Trophoblast cell (in vitro differentiated cells and primary cell): ENCODE data around the gene CD1C.

ENCODE experiments used
- DNase-seq, 2 donors: peaks; one replicate each; pipeline ENCODE4 v3.0.0-alpha.2; 2016
- H2AFZ ChIP-seq: 2 replicates; pipeline ENCODE4 v1.6.1; 2013; ENCODE audit warnings: low read length, moderate library complexity, mild to moderate bottlenecking; ENCODE audit not compliant: insufficient read depth, poor library complexity
- H2AK5ac ChIP-seq: 2 replicates; pipeline ENCODE4 v1.6.1; 2013; ENCODE audit warnings: mild to moderate bottlenecking, low read length
- H2BK120ac ChIP-seq: 2 replicates; pipeline ENCODE4 v1.6.1; 2013; ENCODE audit warnings: low read length, mild to moderate bottlenecking, moderate library complexity; ENCODE audit not compliant: insufficient read depth, poor library complexity
- H2BK12ac ChIP-seq: 2 replicates; pipeline ENCODE4 v1.6.1; 2013; ENCODE audit warnings: mild to moderate bottlenecking, low read length, moderate library complexity
- H2BK5ac ChIP-seq: 2 replicates; pipeline ENCODE4 v1.6.1; 2013; ENCODE audit warnings: low read length, low read depth, moderate library complexity, mild to moderate bottlenecking; ENCODE audit not compliant: poor library complexity
- H3K14ac ChIP-seq: 2 replicates; pipeline ENCODE4 v1.6.1; 2013; ENCODE audit warnings: mild to moderate bottlenecking, low read length
- H3K18ac ChIP-seq: 2 replicates; pipeline ENCODE4 v1.6.1; 2013; ENCODE audit warnings: mild to moderate bottlenecking, low read length
- H3K23ac ChIP-seq: 2 replicates; pipeline ENCODE4 v1.6.1; 2013; ENCODE audit warnings: low read length
- H3K27ac ChIP-seq: 2 replicates; pipeline ENCODE4 v1.5.1; 2013; ENCODE audit warnings: low read depth, mild to moderate bottlenecking, inconsistent platforms, low read length, moderate library complexity
- H3K27me3 ChIP-seq: 2 replicates; pipeline ENCODE4 v1.6.1; 2013; ENCODE audit warnings: inconsistent platforms, mild to moderate bottlenecking, low read length, moderate library complexity; ENCODE audit not compliant: insufficient read depth
- H3K36me3 ChIP-seq, 2 experiments: 1 replicate in 1 of 2; 2 replicates in 1 of 2; pipeline ENCODE4 v1.6.1; 2013; ENCODE audit warnings: low read length in 2 of 2, mild to moderate bottlenecking in 2 of 2, moderate library complexity in 1 of 2; ENCODE audit not compliant: insufficient read depth in 2 of 2, control insufficient read depth in 1 of 2
- H3K4ac ChIP-seq: 2 replicates; pipeline ENCODE4 v1.6.1; 2013; ENCODE audit warnings: low read depth, mild to moderate bottlenecking, low read length, moderate library complexity
- H3K4me1 ChIP-seq, 2 experiments: 1 replicate in 1 of 2; 2 replicates in 1 of 2; pipeline ENCODE4 v1.6.1; 2013; ENCODE audit warnings: low read length in 2 of 2, mild to moderate bottlenecking in 2 of 2, moderate library complexity in 1 of 2; ENCODE audit not compliant: insufficient read depth in 2 of 2, control insufficient read depth in 1 of 2
- H3K4me2 ChIP-seq: 2 replicates; pipeline ENCODE4 v1.6.1; 2013; ENCODE audit warnings: inconsistent platforms, mild to moderate bottlenecking, low read length, moderate library complexity
- H3K4me3 ChIP-seq: 2 replicates; pipeline ENCODE4 v1.5.1; 2013; ENCODE audit warnings: mild to moderate bottlenecking, low read depth, low read length, inconsistent platforms
- H3K79me1 ChIP-seq: one replicate; pipeline ENCODE4 v1.6.1; 2013; ENCODE audit warnings: low read length
- H3K79me2 ChIP-seq: 2 replicates; pipeline ENCODE4 v1.6.1; 2013; ENCODE audit warnings: low read length, mild to moderate bottlenecking; ENCODE audit not compliant: control insufficient read depth, insufficient read depth, poor library complexity
- H3K9ac ChIP-seq: 2 replicates; pipeline ENCODE4 v1.6.1; 2013; ENCODE audit warnings: mild to moderate bottlenecking, low read length
- H3K9me3 ChIP-seq: 2 replicates; pipeline ENCODE4 v1.6.1; 2013; ENCODE audit warnings: low read depth, mild to moderate bottlenecking, control low read depth, inconsistent platforms, low read length; ENCODE audit not compliant: insufficient read depth
- H4K12ac ChIP-seq: 2 replicates; pipeline ENCODE4 v1.6.1; 2013; ENCODE audit warnings: low read depth, mild to moderate bottlenecking, low read length, moderate library complexity
- H4K8ac ChIP-seq: 2 replicates; pipeline ENCODE4 v1.6.1; 2013; ENCODE audit warnings: low read depth, mild to moderate bottlenecking, low read length, moderate library complexity
- H4K91ac ChIP-seq: one replicate; pipeline ENCODE4 v1.6.1; 2013; ENCODE audit warnings: low read depth, mild to moderate bottlenecking, low read length, moderate library complexity
- WGBS: extraction: QIAGEN DNeasy Blood & Tissue Kit; methylation state at CpG from one replicate; pipeline ENCODE4 v1.1.7; 2013; ENCODE audit warnings: missing lambda C conversion rate; ENCODE audit not compliant: insufficient read length, insufficient coverage; ENCODE audit errors: extremely low coverage; 5-methylcytosine and 5-hydroxymethylcytosine counted together

The CD1C gene

DNA sequence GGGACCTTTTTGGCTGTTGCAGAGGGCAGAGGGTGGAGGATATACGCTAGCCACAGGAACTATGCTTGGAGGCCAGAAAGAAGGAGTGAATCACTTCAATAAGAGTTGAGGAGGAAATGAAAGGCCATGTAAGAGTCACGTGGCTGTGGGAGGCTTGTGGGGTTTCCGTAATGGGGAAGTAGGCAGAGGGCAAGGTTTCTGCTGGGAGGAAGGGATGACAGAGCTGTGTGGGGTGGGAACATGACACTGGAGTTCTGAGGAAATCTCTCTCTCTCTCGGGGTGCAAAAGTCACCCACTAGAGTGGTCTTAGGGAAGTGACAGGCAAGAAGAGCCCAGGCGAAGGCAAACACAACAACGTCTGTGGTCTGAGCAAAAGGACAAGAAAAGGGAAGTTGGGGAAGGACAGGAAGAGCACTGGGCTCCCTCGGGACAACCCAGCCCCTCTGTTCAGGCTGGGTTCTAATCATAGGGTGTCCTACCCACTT, 3.9 kb upstream of the CD1C start:
- no peak overlapping the region for H3K4me2 ChIP-seq
- WGBS = no CpG with 5 or more reads among the region's 7 CpGs
- no peaks in the 10 kb centered on the region for H3K27me3 ChIP-seq
- no peak overlapping the region for H2BK120ac ChIP-seq
- H2BK12ac ChIP-seq = no peak overlapping the region
- H3K4ac ChIP-seq = no peak overlapping the region
- no peak overlapping the region for H3K23ac ChIP-seq
- H4K8ac ChIP-seq = no peak overlapping the region
- H2AFZ ChIP-seq = no peak overlapping the region
- H3K79me1 ChIP-seq = no peaks in the 10 kb centered on the region
- no peak overlapping the region for H2BK5ac ChIP-seq
- H3K27ac ChIP-seq = no peak overlapping the region
- no peak overlapping the region for H3K4me3 ChIP-seq
- H3K79me2 ChIP-seq = no peaks in the 10 kb centered on the region
- no peaks in the 10 kb centered on the region for H3K36me3 ChIP-seq
- H4K91ac ChIP-seq = no peak overlapping the region
- no peak overlapping the region for H2AK5ac ChIP-seq
- H3K4me1 ChIP-seq = no peaks in the 10 kb centered on the region
- peak overlapping the region; percentile 7 for H3K9ac ChIP-seq
- H3K9me3 ChIP-seq = peaks cover 3% of the 10 kb centered on the region
- no peak overlapping the region for H3K14ac ChIP-seq
- no peak overlapping the region for H3K18ac ChIP-seq
- H4K12ac ChIP-seq = no peak overlapping the region
- peak; percentile 28 to 46 for DNase-seq

GRCh38 chr1:158286487-158286886, 3.2 kb upstream of the CD1C start:
- no peaks in the 10 kb centered on the region for H3K4me1 ChIP-seq
- no peak overlapping the region for H4K12ac ChIP-seq

GRCh38 chr1:158286941-158287346, 2.8 kb upstream of the CD1C start:
- no peaks in the 10 kb centered on the region for H3K4me1 ChIP-seq
- no peak overlapping the region for H2BK5ac ChIP-seq
- no peak for DNase-seq

More at GRCh38 chr1:158286487-158286886, 3.2 kb upstream of the CD1C start:
- H3K4me3 ChIP-seq = no peak overlapping the region
- no peak overlapping the region for H3K27ac ChIP-seq
- H3K9me3 ChIP-seq = peaks cover 3% of the 10 kb centered on the region
- no peak overlapping the region for H2BK12ac ChIP-seq
- WGBS = no CpG with 5 or more reads among the region's 4 CpGs
- H3K23ac ChIP-seq = no peak overlapping the region
- no peak overlapping the region for H3K4ac ChIP-seq
- no peaks in the 10 kb centered on the region for H3K79me1 ChIP-seq
- no peak overlapping the region for H2AK5ac ChIP-seq
- H3K9ac ChIP-seq = no peak overlapping the region
- H3K27me3 ChIP-seq = no peaks in the 10 kb centered on the region
- H2BK5ac ChIP-seq = no peak overlapping the region
- DNase-seq = no peak
- H3K36me3 ChIP-seq = no peaks in the 10 kb centered on the region
- H2AFZ ChIP-seq = no peak overlapping the region
- H3K18ac ChIP-seq = no peak overlapping the region
- H2BK120ac ChIP-seq = no peak overlapping the region
- H3K79me2 ChIP-seq = no peaks in the 10 kb centered on the region
- no peak overlapping the region for H4K8ac ChIP-seq
- H3K4me2 ChIP-seq = no peak overlapping the region
- H3K14ac ChIP-seq = no peak overlapping the region
- H4K91ac ChIP-seq = no peak overlapping the region

DNA sequence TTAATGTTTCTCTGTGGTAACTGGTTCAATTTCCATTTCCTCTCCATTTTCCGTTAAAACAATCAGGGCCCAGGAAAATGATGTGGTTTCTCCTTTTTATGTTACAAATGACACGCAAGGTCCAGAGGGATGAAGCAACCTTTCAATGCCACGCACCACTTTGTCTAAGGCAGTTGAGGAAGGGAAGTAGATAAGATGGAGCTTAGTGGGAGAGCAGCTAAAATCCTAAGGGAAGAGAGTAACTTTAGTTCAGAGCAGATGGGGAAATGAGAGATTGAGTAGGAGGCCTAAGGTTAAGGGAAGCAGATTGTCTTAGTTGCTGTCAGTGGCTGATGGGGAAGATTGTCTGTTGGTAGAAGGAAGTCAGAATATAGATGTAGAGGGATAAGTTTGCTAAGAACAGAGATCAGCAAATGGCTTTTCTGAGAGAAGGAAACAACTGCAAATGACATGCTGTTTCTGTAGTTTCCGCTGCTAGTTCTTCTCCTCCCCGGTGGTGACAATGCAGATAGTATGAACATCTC, 660 bp downstream of the CD1C start:
- Histone ChIP-seq H3K36me3 (no peaks in the 10 kb centered on the region), H3K27me3 (no peaks in the 10 kb centered on the region), H4K8ac (no peak overlapping the region), H2AFZ (no peak overlapping the region), H3K79me2 (no peaks in the 10 kb centered on the region), H3K23ac (no peak overlapping the region), H4K12ac (no peak overlapping the region), H3K27ac (no peak overlapping the region), H2BK120ac (no peak overlapping the region), H3K4ac (no peak overlapping the region), H2AK5ac (no peak overlapping the region), H3K4me1 (no peaks in the 10 kb centered on the region), H3K79me1 (no peaks in the 10 kb centered on the region), H3K14ac (no peak overlapping the region), H2BK5ac (no peak overlapping the region), H3K18ac (no peak overlapping the region), H3K4me3 (no peak overlapping the region), H4K91ac (no peak overlapping the region), H2BK12ac (no peak overlapping the region), H3K9ac (no peak overlapping the region), H3K4me2 (no peak overlapping the region), H3K9me3 (peaks cover 3% of the 10 kb centered on the region)
- no peak for DNase-seq
- no CpG with 5 or more reads among the region's 5 CpGs for WGBS

More at GRCh38 chr1:158286941-158287346, 2.8 kb upstream of the CD1C start:
- H4K12ac ChIP-seq = no peak overlapping the region
- H3K4me2 ChIP-seq = no peak overlapping the region
- H3K4ac ChIP-seq = no peak overlapping the region
- no peaks in the 10 kb centered on the region for H3K79me1 ChIP-seq
- H3K27ac ChIP-seq = no peak overlapping the region
- no peaks in the 10 kb centered on the region for H3K79me2 ChIP-seq
- H3K18ac ChIP-seq = no peak overlapping the region
- no peak overlapping the region for H3K4me3 ChIP-seq
- no peak overlapping the region for H4K91ac ChIP-seq
- no peak overlapping the region for H2BK120ac ChIP-seq
- H2BK12ac ChIP-seq = no peak overlapping the region
- H2AK5ac ChIP-seq = no peak overlapping the region
- no peaks in the 10 kb centered on the region for H3K27me3 ChIP-seq
- H3K14ac ChIP-seq = no peak overlapping the region
- no peak overlapping the region for H3K9ac ChIP-seq
- H3K36me3 ChIP-seq = no peaks in the 10 kb centered on the region
- no peak overlapping the region for H3K23ac ChIP-seq
- H3K9me3 ChIP-seq = peaks cover 3% of the 10 kb centered on the region
- H4K8ac ChIP-seq = no peak overlapping the region
- no CpG with 5 or more reads among the region's 1 CpG for WGBS
- no peak overlapping the region for H2AFZ ChIP-seq
